Liver (tissue), 9 donors: ENCODE data around the gene DHRS11. TPM values are rescaled to one million over a fixed set of nuclear protein-coding genes. Genes with fewer than 3 reads are reported as not detected.

Experiments used
- DNase-seq: peaks from one replicate; pipeline ENCODE4 v3.0.0-alpha.2; 2017; ENCODE audit warnings: low spot score
- H3K27ac ChIP-seq, 2 donors: one replicate each; pipeline ENCODE4 v1.7.0; 2013; ENCODE audit warnings: inconsistent platforms in 2 of 2, low read length in 2 of 2, control low read depth in 1 of 2, low read depth in 1 of 2, mild to moderate bottlenecking in 1 of 2
- H3K27me3 ChIP-seq, 4 donors: one replicate each; pipeline versions ENCODE4 v1.6.1 to v1.7.0; 2013; ENCODE audit warnings: low read length in 3 of 4, inconsistent platforms in 1 of 4, mild to moderate bottlenecking in 1 of 4, moderate library complexity in 1 of 4; ENCODE audit not compliant: control insufficient read depth in 4 of 4, insufficient read depth in 4 of 4
- H3K36me3 ChIP-seq, 4 donors: one replicate each; pipeline versions ENCODE4 v1.6.1 to v1.7.0; 2013; ENCODE audit warnings: low read length in 3 of 4, mild to moderate bottlenecking in 3 of 4, low read depth in 1 of 4, moderate library complexity in 1 of 4; ENCODE audit not compliant: control insufficient read depth in 4 of 4, insufficient read depth in 3 of 4
- H3K4me1 ChIP-seq, 4 donors: one replicate each; pipeline versions ENCODE4 v1.6.1 to v1.7.0; 2013; ENCODE audit warnings: low read length in 3 of 4, mild to moderate bottlenecking in 3 of 4, moderate library complexity in 1 of 4; ENCODE audit not compliant: control insufficient read depth in 4 of 4, insufficient read depth in 4 of 4
- H3K4me3 ChIP-seq, 3 donors: one replicate each; pipeline versions ENCODE4 v1.6.1 to v1.7.0; 2013; ENCODE audit warnings: low read length in 3 of 3, control low read depth in 1 of 3, low read depth in 1 of 3, mild to moderate bottlenecking in 1 of 3
- H3K9ac ChIP-seq, 2 donors: one replicate each; pipeline ENCODE4 v1.7.0; 2013; ENCODE audit warnings: low read length in 2 of 2, mild to moderate bottlenecking in 2 of 2, moderate library complexity in 2 of 2, control low read depth in 1 of 2, low read depth in 1 of 2
- H3K9me3 ChIP-seq, 4 donors: one replicate each; pipeline versions ENCODE4 v1.6.1 to v1.7.0; 2013; ENCODE audit warnings: low read length in 3 of 4; ENCODE audit not compliant: control insufficient read depth in 4 of 4
- EGR1 ChIP-seq, 2 donors: IDR thresholded peaks; 2 replicates each; pipeline ENCODE4 v1.6.1; 2016 to 2018; ENCODE audit warnings: antibody characterized with exemption in 2 of 2, low read depth in 2 of 2
- FOXA1 ChIP-seq: IDR thresholded peaks from 2 replicates; pipeline ENCODE4 v1.6.1; 2016; ENCODE audit warnings: antibody characterized with exemption
- FOXA2 ChIP-seq: IDR thresholded peaks from 2 replicates; pipeline ENCODE4 v1.6.1; 2016; ENCODE audit warnings: antibody characterized with exemption
- GABPA ChIP-seq, 2 donors: IDR thresholded peaks in 1 of 2; conservative IDR thresholded peaks in 1 of 2; 2 replicates each; pipeline ENCODE4 v1.6.1; 2016; ENCODE audit warnings: antibody characterized with exemption in 2 of 2, mild to moderate bottlenecking in 1 of 2, moderate library complexity in 1 of 2
- HNF4A ChIP-seq, 2 donors: conservative IDR thresholded peaks; 2 replicates each; pipeline ENCODE4 v1.6.1; 2016; ENCODE audit warnings: antibody characterized with exemption in 2 of 2, mild to moderate bottlenecking in 2 of 2
- HNF4G ChIP-seq: IDR thresholded peaks from 2 replicates; pipeline ENCODE4 v1.6.1; 2016; ENCODE audit warnings: antibody characterized with exemption
- JUND ChIP-seq, 2 donors: IDR thresholded peaks; 2 replicates each; pipeline ENCODE4 v1.6.1; 2016; ENCODE audit warnings: antibody characterized with exemption in 2 of 2
- NR2F2 ChIP-seq: IDR thresholded peaks from 2 replicates; pipeline ENCODE4 v1.6.1; 2016; ENCODE audit warnings: antibody characterized with exemption
- RAD21 ChIP-seq, 2 donors: IDR thresholded peaks; 2 replicates each; pipeline ENCODE4 v1.6.1; 2016; ENCODE audit warnings: antibody characterized with exemption in 2 of 2, mild to moderate bottlenecking in 2 of 2
- RXRA ChIP-seq, 2 donors: IDR thresholded peaks; 2 replicates each; pipeline ENCODE4 v1.6.1; 2017 to 2018; ENCODE audit warnings: antibody characterized with exemption in 2 of 2, mild to moderate bottlenecking in 1 of 2
- SP1 ChIP-seq: IDR thresholded peaks from 2 replicates; pipeline ENCODE4 v1.6.1; 2018; ENCODE audit warnings: antibody characterized with exemption, mild to moderate bottlenecking
- TAF1 ChIP-seq: conservative IDR thresholded peaks from 2 replicates; pipeline ENCODE4 v1.6.1; 2016; ENCODE audit warnings: antibody characterized with exemption, mild to moderate bottlenecking
- YY1 ChIP-seq: IDR thresholded peaks from 2 replicates; pipeline ENCODE4 v1.6.1; 2016; ENCODE audit warnings: antibody characterized with exemption, mild to moderate bottlenecking
- WGBS: extraction: QIAGEN DNeasy Blood & Tissue Kit; methylation state at CpG from one replicate; pipeline ENCODE4 v1.1.7; 2013; 5-methylcytosine and 5-hydroxymethylcytosine counted together
- polyA plus RNA-seq, 2 donors: library from polyadenylated mRNA; stranded (reverse) in 1 of 2; unstranded in 1 of 2; fragments of 200-250 nt in 1 of 2; fragments of >200 nt in 1 of 2; fragmentation: Nextera tagmentation in 1 of 2; extraction: Ambion mirVana in 1 of 2; gene quantifications; one replicate each; pipeline versions ENCODE4 v1.2.1 to v1.2.3, GENCODE V29; 2013 to 2015
- total RNA-seq, 2 donors: library from RNA; depleted of rRNA; stranded (reverse); fragments of >200 nt; gene quantifications; one replicate each; pipeline ENCODE4 v1.2.3, GENCODE V29; 2014
- TF ChIP-seq, protein P1 (sequence below): IDR thresholded peaks from 2 replicates; pipeline ENCODE4 v1.6.1; 2016; ENCODE audit warnings: antibody characterized with exemption
- TF ChIP-seq, protein P2 (sequence below): IDR thresholded peaks from 2 replicates; pipeline ENCODE4 v1.6.1; 2016; ENCODE audit warnings: antibody characterized with exemption
- TF ChIP-seq, protein P3 (sequence below): IDR thresholded peaks from 2 replicates; pipeline ENCODE4 v1.6.1; 2016; ENCODE audit warnings: antibody characterized with exemption, mild to moderate bottlenecking
- TF ChIP-seq, protein P4 (sequence below): IDR thresholded peaks from 2 replicates; pipeline ENCODE4 v1.6.1; 2016; ENCODE audit warnings: antibody characterized with exemption
- donor health status: healthy.
- donor health status: healthy.
- donor health status: healthy.
- donor health status: healthy.
- donor health status: healthy.

DHRS11 gene
- total and polyA plus RNA-seq, 4 donors: 4.2 to 8.0 (median 6.5) TPM

DNA sequence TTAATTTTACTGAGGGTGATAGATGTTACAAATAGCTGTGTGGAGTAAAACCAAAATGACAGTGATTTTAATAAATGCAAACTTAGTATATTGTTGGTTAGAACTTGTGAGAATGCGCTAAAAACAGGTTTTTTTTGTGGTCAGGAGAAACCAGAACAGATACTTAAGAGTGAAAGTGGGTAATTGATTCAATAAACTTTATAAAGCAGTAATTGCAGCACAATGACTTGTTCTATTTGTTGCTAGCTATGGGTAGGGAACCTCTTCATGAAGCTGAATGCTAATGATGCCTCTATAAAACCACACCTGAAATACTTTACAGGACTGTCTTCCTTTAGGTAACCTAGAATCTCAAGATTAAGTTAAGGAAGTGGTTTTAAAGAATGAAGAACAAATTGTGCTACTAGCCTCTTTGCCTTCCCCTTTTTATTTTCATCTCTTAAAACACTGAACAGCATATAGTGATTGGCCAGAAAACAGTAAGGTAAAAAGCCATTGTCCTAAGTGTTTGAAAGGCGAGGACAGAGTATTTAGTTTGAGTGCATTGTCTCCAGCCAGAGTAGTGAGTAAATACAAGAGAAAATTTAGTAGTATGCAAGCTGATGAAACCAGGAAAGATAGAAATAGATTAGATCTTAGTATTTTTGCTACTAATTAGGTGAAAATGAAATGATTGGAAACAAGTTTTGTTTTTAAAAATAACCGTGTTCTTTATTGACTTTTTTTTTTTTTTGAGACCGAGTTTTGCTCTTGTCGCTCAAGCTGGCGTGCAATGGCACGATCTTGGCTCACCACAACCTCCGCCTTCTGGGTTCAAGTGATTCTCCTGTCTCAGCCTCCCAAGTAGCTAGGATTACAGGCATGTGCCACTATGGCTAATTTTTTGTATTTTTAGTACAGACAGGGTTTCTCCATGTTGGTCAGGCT is 40.9 kb upstream of the DHRS11 start (continued):
- no peak for TF ChIP-seq GABPA (IDR thresholded peaks at IDR 0.05 in 1 of 2, conservative IDR thresholded peaks at IDR 0.05 in 1 of 2)
- TF ChIP-seq NR2F2: no peak
- no peak for TF ChIP-seq HNF4G
- TF ChIP-seq TAF1: no peak
- TF ChIP-seq, protein P1, sequence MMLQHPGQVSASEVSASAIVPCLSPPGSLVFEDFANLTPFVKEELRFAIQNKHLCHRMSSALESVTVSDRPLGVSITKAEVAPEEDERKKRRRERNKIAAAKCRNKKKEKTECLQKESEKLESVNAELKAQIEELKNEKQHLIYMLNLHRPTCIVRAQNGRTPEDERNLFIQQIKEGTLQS: no peak
- TF ChIP-seq JUND (IDR thresholded peaks at IDR 0.05): no peak

DNA sequence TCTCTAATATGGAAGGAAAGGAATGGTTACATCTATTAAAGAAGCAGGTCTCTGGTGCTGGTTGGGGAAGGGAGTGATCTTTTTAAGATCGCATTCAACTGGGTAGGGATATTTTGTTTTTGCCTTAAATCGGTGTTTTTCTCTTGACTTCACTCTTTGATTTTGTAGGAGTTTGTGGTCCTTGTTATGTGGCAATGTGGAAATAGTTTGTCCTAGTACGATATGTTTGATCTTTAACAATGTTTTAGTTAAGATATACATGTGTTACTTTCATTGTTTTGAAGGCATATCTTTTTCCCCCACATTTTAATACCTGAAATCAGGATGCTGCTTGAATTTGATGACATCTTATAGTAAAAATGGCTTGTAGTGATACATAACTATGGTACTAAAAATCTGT is 38.2 kb upstream of the DHRS11 start:
- H3K9ac ChIP-seq: no peak overlapping the region
- no peak overlapping the region for H3K4me3 ChIP-seq
- no peak overlapping the region for H3K27ac ChIP-seq
- TF ChIP-seq TAF1 (no peak), NR2F2 (no peak), HNF4G (no peak), RAD21 (IDR thresholded peaks at IDR 0.05) (no peak), JUND (IDR thresholded peaks at IDR 0.05) (no peak), HNF4A (conservative IDR thresholded peaks at IDR 0.05) (no peak), FOXA2 (no peak), GABPA (IDR thresholded peaks at IDR 0.05 in 1 of 2, conservative IDR thresholded peaks at IDR 0.05 in 1 of 2) (no peak), FOXA1 (no peak), EGR1 (IDR thresholded peaks at IDR 0.05; ENCODE audit: low read depth in 2 of 2) (no peak), RXRA (IDR thresholded peaks at IDR 0.05) (no peak), YY1 (no peak), SP1 (no peak)
- TF ChIP-seq, protein P2, sequence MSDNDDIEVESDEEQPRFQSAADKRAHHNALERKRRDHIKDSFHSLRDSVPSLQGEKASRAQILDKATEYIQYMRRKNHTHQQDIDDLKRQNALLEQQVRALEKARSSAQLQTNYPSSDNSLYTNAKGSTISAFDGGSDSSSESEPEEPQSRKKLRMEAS: no peak
- TF ChIP-seq, protein P1: no peak
- TF ChIP-seq, protein P3, sequence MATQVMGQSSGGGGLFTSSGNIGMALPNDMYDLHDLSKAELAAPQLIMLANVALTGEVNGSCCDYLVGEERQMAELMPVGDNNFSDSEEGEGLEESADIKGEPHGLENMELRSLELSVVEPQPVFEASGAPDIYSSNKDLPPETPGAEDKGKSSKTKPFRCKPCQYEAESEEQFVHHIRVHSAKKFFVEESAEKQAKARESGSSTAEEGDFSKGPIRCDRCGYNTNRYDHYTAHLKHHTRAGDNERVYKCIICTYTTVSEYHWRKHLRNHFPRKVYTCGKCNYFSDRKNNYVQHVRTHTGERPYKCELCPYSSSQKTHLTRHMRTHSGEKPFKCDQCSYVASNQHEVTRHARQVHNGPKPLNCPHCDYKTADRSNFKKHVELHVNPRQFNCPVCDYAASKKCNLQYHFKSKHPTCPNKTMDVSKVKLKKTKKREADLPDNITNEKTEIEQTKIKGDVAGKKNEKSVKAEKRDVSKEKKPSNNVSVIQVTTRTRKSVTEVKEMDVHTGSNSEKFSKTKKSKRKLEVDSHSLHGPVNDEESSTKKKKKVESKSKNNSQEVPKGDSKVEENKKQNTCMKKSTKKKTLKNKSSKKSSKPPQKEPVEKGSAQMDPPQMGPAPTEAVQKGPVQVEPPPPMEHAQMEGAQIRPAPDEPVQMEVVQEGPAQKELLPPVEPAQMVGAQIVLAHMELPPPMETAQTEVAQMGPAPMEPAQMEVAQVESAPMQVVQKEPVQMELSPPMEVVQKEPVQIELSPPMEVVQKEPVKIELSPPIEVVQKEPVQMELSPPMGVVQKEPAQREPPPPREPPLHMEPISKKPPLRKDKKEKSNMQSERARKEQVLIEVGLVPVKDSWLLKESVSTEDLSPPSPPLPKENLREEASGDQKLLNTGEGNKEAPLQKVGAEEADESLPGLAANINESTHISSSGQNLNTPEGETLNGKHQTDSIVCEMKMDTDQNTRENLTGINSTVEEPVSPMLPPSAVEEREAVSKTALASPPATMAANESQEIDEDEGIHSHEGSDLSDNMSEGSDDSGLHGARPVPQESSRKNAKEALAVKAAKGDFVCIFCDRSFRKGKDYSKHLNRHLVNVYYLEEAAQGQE: no peak
- TF ChIP-seq, protein P4, sequence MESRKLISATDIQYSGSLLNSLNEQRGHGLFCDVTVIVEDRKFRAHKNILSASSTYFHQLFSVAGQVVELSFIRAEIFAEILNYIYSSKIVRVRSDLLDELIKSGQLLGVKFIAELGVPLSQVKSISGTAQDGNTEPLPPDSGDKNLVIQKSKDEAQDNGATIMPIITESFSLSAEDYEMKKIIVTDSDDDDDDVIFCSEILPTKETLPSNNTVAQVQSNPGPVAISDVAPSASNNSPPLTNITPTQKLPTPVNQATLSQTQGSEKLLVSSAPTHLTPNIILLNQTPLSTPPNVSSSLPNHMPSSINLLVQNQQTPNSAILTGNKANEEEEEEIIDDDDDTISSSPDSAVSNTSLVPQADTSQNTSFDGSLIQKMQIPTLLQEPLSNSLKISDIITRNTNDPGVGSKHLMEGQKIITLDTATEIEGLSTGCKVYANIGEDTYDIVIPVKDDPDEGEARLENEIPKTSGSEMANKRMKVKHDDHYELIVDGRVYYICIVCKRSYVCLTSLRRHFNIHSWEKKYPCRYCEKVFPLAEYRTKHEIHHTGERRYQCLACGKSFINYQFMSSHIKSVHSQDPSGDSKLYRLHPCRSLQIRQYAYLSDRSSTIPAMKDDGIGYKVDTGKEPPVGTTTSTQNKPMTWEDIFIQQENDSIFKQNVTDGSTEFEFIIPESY: no peak
- peaks cover 12 to 27% (median 23%) of the 10 kb centered on the region in 4 donors for H3K36me3 ChIP-seq
- no peaks in the 10 kb centered on the region for H3K9me3 ChIP-seq
- H3K4me1 ChIP-seq: peaks cover 0 to 8% (median 5%) of the 10 kb centered on the region in 4 donors
- no peak for DNase-seq
- WGBS: 85% methylated on average over 3 of the region's 3 CpGs
- H3K27me3 ChIP-seq: no peaks in the 10 kb centered on the region
